Nephron progenitor cell (in vitro differentiated cells): ENCODE results near the gene CNOT6L.

Experiments used
- DNase-seq: peaks from one replicate; pipeline ENCODE4 v3.0.0; 2021
- H3K27ac Mint-ChIP-seq: 2 replicates; pipeline ENCODE4 v1.8.0; 2021; ENCODE audit warnings: mild to moderate bottlenecking, moderate library complexity, mixed read lengths
- H3K27me3 Mint-ChIP-seq: 2 replicates; pipeline ENCODE4 v1.8.0; 2021; ENCODE audit warnings: mild to moderate bottlenecking, low read depth, mixed read lengths; ENCODE audit not compliant: poor library complexity
- H3K36me3 Mint-ChIP-seq: 2 replicates; pipeline ENCODE4 v1.8.0; 2021; ENCODE audit warnings: low read depth, mixed read lengths
- H3K4me1 Mint-ChIP-seq: 2 replicates; pipeline ENCODE4 v1.8.0; 2021; ENCODE audit warnings: mixed read lengths
- H3K4me3 Mint-ChIP-seq: 2 replicates; pipeline ENCODE4 v1.8.0; 2021; ENCODE audit warnings: mild to moderate bottlenecking, moderate library complexity, mixed read lengths
- H3K9me3 Mint-ChIP-seq: 2 replicates; pipeline ENCODE4 v1.8.0; 2021; ENCODE audit warnings: mild to moderate bottlenecking, moderate library complexity, mixed read lengths
- TF ChIP-seq, protein P1 (sequence below): fragments of 200-600 bp; sonication (generic); IDR thresholded peaks from 2 replicates; pipeline ENCODE4 v1.5.0; 2021; ENCODE audit warnings: antibody characterized with exemption

The CNOT6L gene

DNA sequence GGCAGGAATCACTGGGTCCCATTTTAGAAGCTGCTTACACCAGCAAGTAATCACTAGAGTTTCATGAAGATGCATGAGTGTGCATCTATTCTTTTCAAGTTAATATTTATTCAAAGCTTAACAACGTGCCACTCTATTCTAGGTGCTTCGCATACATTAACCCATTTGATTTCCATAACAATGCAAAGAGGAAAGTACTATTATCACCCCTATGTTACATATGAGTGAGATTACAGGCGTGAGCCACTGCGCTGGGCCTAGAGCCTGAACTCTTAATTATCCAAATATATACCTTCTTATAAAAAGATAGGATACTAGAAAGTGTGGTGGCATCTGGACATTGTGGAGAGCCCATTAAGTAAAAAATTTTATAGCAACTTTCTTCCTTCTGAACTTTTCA is 148.1 kb downstream of the CNOT6L start:
- no peaks in the 10 kb centered on the region for H3K4me1 Mint-ChIP-seq
- no peaks in the 10 kb centered on the region for H3K9me3 Mint-ChIP-seq
- H3K27me3 Mint-ChIP-seq: no peaks in the 10 kb centered on the region
- TF ChIP-seq, protein P1, sequence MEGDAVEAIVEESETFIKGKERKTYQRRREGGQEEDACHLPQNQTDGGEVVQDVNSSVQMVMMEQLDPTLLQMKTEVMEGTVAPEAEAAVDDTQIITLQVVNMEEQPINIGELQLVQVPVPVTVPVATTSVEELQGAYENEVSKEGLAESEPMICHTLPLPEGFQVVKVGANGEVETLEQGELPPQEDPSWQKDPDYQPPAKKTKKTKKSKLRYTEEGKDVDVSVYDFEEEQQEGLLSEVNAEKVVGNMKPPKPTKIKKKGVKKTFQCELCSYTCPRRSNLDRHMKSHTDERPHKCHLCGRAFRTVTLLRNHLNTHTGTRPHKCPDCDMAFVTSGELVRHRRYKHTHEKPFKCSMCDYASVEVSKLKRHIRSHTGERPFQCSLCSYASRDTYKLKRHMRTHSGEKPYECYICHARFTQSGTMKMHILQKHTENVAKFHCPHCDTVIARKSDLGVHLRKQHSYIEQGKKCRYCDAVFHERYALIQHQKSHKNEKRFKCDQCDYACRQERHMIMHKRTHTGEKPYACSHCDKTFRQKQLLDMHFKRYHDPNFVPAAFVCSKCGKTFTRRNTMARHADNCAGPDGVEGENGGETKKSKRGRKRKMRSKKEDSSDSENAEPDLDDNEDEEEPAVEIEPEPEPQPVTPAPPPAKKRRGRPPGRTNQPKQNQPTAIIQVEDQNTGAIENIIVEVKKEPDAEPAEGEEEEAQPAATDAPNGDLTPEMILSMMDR: no peak
- no peak for DNase-seq
- H3K27ac Mint-ChIP-seq: no peak overlapping the region
- no peak overlapping the region for H3K4me3 Mint-ChIP-seq
- no peaks in the 10 kb centered on the region for H3K36me3 Mint-ChIP-seq

DNA sequence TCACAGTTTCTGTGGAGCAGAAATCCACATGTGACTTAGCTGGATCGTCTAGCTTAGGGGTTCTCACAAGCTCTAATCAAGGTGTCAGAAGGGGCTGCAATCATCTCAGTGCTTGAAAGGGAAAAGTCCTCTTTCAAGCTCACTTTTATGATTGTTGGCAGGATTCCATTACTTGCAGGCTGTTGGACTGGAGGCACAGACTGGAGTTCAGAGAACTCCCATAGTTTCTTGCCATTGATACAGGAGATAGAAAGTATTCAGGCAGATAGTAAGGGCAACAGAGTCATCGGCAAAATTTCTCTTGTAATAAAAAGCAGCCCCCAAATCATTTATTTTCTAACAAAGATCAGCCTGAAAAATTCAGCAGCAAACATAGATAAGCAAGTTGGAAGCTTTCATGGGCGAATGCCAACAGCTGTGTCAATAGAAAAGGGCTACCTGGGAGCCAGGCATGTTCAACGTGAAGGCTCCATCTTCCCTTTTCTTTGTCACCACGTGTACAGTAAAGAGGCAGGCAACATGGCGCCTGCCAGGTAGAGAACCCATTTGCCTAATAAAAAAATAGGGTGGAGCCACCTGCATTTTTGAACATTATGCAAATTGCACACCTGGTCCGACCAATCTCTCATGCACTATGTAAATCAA is 149.1 kb downstream of the CNOT6L start:
- H3K9me3 Mint-ChIP-seq: no peaks in the 10 kb centered on the region
- TF ChIP-seq, protein P1: no peak
- H3K4me3 Mint-ChIP-seq: no peak overlapping the region
- H3K4me1 Mint-ChIP-seq: no peaks in the 10 kb centered on the region
- no peak for DNase-seq
- H3K27ac Mint-ChIP-seq: no peak overlapping the region
- H3K36me3 Mint-ChIP-seq: no peaks in the 10 kb centered on the region
- no peaks in the 10 kb centered on the region for H3K27me3 Mint-ChIP-seq

DNA sequence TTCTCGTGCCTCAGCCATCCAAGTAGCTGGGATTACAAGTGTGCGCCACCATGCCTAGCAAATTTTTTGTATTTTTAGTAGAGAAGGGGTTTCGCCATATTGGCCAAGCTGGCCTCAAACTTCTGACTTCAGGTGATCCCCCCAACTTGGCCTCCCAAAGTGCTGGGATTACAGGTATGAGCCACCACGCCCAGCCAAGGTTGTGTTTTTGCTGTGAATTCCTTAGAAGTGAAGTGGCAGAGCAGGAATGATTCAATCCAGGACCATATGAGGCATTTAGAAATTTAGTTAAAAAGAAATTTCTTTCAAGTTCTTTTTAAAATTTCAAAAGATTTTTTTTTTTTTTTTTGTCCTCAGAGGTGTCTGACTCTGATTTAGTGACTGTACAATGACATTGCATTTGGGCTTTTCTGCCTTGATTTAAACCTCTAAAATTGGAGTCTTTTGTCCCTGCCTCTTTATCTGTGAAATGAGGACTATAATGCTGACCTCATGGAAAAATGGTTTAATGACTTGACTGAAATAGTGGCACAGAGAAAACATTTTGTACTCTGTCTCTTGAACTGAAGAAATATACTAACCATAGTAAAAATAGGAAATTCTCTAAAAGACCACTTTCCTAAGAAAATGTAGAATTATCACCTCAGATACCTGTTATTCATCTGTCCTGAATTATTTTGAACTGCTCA is 153.6 kb downstream of the CNOT6L start:
- no peak for DNase-seq
- Mint-ChIP-seq H3K4me1 (no peaks in the 10 kb centered on the region), H3K27ac (no peak overlapping the region), H3K4me3 (no peak overlapping the region), H3K27me3 (no peaks in the 10 kb centered on the region), H3K36me3 (no peaks in the 10 kb centered on the region), H3K9me3 (no peaks in the 10 kb centered on the region)
- TF ChIP-seq, protein P1: no peak
